ENCODE results near the gene ABCG1.

The ABCG1 gene

GRCh38 chr21:42293649-42294272, 74.8 kb downstream of the ABCG1 start:
- DNase-seq, result no peak

DNA sequence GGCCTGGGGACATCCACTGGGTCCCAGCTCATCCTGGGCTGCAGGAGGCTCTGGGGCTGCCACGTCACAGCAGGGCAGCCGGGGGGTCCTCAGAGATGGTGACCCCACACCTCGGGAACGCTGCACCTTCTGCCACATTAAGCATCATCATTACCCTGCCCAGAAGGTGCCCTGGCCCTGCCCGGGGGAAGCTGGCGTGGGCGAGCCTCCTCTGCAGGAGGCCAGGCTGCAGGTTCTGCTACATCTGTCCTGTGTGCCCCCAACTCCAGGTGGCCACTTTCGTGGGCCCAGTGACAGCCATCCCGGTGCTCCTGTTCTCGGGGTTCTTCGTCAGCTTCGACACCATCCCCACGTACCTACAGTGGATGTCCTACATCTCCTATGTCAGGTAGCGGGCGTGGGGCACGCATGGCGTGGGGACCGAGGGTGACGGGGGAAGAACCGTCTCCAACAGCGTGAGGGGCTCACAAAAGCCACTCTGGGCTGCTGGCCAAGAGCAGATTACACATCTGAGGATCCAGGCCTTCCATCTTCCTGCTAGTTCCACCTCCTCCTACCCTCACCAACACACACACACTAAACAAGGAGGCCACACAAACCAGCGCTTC, 75.4 kb downstream of the ABCG1 start:
- no peak for DNase-seq

DNA sequence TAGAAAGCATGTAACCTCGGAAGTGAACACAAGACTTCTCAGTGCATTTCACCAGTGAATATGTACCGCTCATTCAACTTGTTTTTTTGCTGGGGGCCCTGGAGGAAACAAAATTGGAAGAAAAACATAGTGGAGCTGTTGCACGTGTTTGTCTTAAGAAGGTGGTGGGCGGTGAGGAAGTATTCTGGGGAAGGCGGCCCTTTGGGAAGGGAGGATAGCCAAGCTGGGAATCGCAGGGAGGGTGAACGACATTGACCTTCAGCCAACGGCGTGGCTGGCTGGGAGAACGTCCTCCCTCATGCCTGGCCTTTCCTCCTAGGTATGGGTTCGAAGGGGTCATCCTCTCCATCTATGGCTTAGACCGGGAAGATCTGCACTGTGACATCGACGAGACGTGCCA, 76.9 kb downstream of the ABCG1 start:
- DNase-seq, result no peak

- DNase-seq, result no peak
Measured at GRCh38 chr21:42296501-42296900, 77.6 kb downstream of the ABCG1 start.

DNA sequence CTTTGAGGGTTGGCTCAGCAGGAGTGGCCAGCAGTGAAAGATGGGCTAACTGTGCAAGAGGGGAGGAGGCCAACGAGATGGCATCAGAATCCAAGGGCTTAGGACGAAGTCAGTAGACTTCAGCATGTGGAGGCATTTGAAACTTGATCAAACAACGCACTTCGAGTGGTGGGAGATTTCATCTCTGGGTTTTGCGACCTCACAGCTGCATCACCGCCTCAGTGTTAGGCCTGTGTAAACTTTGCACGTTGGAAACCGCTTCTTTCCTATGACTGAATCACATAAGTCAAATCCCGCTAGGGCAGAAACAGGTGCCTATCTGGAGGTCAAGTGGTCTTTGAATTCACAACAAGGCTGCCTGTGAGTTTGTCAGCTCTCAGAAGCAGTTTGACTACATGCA, 78.4 kb downstream of the ABCG1 start:
- no peak for DNase-seq

DNA sequence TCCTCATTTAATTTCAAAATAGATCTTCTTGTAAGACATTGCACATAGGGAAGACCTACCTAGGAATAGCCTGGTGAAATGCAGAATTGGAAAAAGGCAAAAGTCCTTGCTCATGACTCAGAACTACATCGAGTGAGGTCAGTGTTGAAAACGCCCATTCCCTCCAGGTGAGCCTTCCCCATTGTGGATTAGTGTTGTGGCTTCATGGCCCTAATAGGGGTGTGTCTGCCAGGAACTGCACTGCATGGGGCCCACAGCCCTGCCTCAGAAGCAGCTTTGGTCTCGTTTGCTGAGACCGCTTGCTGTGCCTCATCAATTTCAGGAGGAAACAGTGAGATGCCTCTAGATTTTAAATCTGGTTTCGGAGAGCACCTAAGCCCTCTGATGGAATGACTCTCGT, 79.3 kb downstream of the ABCG1 start:
- DNase-seq, result no peak

GRCh38 chr21:42298657-42299056, 79.7 kb downstream of the ABCG1 start:
- no peak for DNase-seq

DNA sequence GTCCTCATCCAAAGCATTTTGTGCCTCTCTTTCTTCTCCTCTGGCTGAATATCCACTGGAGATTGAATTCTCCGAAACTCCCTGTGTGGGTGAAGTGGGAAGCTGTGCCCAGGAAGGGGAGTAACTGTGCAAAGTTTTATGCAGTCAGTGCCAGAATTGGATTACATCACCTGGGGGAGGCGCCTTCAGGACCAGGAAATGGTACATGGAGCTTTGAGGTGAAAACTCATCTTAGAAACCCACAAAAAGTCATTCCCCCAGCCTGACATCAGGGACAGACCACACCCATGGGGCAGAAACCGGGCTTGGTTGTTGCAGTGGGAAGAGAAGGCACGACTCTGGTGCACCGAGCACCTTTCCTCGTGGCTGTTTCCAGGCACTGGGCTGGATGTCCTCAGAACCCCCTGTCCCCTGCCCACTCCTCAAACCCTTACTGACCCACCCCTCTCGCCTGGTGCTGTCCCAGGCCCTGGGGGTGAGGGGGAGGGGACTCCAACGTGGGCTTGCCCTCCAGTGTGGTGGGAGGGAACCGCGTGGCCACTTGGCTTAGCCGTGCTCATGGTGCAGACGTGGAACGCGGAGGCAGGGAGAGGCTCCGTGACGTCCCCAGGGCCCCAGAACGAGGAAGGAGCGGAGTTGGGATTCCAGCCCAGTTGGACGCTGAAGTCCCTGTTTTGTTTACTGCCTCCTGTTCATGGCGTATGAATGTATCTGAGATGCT, 80.5 kb downstream of the ABCG1 start:
- DNase-seq, result no peak

GRCh38 chr21:42300045-42300583, 81.2 kb downstream of the ABCG1 start:
- DNase-seq, result no peak

GRCh38 chr21:42300956-42301355, 82.0 kb downstream of the ABCG1 start:
- DNase-seq, result no peak

- DNase-seq, result no peak
Measured at GRCh38 chr21:42301371-42302075, 82.6 kb downstream of the ABCG1 start.

DNA sequence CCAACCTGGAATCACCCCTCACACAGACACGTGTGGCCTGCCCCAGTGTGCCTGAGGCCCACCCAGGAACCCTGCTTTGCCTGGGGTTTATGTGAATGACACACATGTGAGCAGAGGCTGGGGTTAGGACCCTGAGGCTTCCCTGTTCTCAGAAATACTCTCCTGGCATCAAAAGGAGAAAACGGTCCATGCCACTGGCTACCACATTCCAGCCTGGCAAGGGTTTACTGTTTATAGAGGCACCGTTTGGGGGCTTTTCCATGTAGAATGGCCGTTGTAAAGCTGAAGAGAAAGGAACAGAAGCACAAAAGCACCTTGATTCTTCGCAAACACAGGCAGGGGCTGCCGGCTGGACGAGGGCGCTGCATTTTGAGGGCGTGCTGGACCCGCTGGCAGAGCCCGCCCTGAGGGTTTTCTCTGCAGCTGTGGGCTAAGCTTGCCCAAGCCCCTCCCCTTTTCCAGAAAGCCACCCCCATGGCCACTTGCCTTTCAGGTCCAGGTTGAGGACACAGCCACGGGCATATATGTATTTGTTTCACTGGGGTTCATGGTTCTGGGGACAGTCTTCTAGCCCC, 83.2 kb downstream of the ABCG1 start:
- no peak for DNase-seq

DNA sequence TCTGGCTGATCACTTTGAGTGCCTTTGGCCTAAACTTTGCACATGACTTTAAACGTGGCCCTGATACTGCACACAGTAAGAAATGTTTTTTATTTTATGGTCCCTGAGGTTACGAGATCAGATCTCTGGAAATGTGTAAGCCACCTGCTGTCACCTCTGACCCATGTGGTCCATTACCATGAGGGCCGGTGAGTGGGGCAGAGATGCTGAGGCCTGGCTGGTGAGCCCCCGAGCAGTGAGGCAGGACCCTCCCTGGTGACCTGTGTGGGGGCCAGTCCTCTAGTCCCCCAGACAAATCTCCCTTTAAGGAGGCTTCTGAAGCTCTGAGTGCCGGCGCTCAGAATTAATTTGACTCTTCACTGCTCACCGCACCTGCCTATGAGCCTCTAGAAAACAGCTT, 83.9 kb downstream of the ABCG1 start:
- DNase-seq, result no peak

DNA sequence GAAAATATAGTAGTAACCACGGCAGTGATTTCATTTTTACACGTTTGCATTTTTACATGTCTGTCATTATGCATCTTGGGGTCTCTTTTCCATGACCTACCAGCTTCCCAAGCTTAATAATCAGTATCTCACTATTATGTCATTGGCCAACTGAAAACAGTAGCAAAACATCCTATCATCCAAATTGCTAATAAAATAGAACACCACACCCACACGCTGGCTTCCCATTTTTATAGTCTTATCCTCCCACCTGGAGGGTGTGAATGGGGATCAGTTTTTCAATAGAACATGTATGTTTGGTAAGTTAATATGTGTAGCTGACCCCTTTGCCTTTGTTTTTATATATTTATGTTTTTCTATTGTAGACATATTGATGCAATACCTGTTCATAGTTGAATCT, 84.5 kb downstream of the ABCG1 start:
- no peak for DNase-seq

- no peak for DNase-seq
Measured at GRCh38 chr21:42304556-42305454, 85.9 kb downstream of the ABCG1 start.

DNA sequence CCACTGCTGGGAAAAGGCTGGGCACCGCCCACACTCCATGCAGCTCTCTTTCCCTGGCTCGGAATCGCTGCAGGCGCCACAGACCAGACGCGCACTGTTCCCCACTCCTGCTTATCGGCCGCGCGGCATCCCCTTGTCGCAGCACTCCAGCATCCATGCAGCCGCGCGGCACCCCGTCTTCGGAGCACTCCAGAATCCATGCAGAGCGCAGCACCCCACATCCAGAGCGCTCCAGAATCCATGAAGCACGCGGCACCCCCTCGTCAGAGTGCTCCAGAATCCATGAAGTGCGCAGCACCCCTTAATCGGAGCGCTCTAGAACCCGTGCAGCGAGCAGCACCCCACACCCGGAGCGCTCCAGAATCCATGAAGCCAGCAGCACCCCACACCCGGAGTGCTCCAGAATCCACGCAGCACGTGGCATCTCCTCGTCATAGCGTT, 86.8 kb downstream of the ABCG1 start:
- no peak for DNase-seq

DNA sequence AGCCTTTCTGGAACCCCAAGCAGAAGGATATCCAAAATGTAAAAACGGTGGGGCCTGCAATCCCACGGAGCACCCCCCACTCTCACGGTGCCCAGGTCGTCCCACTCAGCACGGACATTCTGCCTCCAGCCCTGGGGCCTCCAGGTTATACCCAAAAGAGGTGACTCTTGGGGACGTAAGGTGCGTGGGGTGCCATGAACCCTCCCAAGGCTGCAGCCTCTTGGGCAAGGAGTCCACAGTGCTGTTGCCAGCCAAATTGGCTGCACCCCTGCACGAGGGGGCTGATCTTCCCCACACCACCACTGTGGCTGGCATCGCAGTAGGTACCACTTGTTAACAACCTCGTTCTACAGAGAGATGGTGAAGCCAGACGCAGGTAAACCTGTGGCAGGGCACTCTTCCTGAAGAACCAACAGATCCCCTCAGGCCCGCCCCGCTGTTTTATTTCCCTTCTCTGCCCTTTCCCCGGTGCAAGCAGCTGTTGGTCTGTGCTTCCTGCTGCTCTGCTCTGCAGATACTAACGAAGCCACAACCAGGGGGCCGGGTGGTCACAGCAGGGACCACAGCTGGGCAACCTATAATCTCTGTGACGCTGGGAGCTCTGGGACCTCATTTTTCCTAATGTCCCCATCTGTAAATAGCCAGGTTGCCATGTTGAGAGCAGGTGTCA, 87.6 kb downstream of the ABCG1 start:
- no peak for DNase-seq

- DNase-seq, result no peak
Measured at GRCh38 chr21:42307106-42307505, 88.2 kb downstream of the ABCG1 start.

DNA sequence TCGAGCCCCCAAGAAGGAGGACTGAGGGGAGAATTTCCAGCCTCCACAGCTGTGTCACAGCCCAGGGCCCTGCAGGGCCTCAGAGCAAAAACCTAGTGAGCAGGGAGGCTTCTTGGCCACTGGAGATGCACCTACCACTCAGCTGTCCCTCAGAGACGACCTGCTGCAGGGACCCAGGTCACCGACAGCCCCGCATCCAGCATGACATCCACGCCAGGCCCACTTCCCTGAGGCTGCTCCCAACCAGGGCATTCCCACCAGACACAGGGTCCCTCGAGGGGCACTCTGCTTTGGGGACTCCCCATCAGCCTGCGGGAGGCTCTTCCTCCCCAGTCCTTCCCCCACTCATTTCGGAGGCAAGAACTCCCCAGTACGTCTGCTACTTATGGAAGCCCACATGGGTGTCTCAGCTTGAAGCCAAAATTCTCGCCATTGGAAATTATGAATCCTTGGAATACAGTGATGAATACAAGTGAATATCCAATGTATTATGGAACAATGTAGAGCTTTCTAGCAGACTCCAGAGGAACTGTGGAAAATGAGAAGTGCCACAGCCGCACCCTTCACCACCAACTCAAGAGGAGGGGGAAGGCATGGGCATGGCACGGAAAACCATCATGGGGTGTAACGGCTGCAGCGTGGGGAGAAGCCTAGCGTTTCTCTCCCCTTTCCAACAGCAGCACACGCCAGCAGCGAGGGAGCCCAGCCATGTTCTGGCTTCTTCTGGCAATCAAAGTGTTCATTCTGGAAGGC, 89.4 kb downstream of the ABCG1 start:
- no peak for DNase-seq

DNA sequence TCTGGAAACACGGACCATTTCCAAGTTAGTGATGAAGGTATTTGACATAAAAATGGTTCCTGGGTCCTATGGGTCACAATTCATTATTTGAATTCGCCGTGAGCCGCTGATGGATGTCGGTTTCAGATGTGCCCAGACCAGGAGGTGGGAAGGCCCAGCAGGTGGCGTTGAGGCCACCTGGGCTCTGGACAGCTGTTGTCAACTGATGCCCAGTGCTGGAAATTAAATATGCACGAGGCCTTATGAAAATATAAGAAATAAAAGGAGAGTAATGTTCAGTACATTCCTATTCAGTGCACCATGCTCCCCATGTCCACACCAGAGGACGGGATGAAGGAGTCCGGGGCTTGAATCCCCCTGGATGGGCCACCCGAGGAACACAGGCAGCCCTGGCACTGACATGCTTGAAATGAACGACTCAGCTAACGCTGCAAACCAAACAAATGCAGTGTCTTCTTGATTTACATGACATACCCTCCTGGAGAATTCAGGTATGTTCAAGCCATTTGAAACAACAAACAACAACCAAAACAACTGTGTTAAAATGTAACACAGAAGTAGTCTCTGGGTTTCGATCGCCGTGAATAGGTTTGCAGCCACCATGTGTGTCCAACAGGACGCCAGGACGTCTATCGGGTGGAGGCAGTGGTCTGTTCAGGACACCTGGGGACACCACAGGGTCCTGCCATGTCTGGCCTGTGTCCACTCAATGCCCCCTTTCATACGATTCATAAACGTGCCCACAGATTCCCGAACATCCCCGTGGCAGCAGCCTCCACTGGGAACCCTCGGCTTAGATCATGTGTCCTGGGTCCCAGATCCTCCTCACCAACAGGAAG, 90.2 kb downstream of the ABCG1 start:
- no peak for DNase-seq

All from NCI-H2227 treated with DMSO at 0.1 percent for 48 hours (cell line).